HG03520 (cell line): ENCODE measurements around the gene CHERP.
"Not testable (repeated sequence)": the region's sequence is repeated elsewhere in the genome, so short reads cannot be mapped to it uniquely, and the experiment has no call there.

ENCODE experiments used
- ATAC-seq: cut with Tn5 transposase; IDR thresholded peaks from one replicate; pipeline ENCODE4 v1.9.1; 2021; ENCODE audit warnings: mild to moderate bottlenecking, moderate library complexity; ENCODE audit not compliant: unreplicated experiment

Gene CHERP

DNA sequence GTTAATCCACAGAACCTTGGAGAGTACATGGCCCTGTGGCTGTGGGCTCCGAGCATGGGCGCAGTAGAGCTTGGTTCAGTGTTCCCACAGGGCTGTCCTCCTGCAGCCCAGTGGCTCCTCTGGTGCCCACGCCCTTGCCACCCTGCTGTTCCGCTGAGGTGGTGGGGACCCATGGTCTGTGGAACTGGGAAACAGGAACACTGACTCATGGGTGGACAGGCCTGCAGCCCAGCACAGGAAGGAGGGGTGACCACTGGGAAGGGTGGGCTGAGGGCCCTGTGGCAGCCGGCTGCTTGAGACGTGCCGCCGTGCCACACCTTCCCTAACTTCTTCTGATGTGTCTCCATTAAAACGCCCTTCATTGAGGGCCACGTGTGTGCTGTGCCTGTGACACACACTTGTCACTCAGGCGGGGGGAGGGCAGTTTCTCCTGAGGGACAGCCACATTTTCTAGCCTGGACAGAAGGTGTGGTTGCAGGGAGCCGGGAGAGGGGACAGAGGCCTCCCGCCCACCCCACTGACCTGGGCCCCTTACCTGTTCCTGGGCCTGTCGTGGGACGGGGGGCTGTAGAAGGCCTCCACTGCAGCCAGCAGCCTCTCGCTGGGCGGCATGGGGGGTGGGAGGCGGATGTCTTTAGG lies 21.1 kb downstream of the CHERP start:
- no peak for ATAC-seq

DNA sequence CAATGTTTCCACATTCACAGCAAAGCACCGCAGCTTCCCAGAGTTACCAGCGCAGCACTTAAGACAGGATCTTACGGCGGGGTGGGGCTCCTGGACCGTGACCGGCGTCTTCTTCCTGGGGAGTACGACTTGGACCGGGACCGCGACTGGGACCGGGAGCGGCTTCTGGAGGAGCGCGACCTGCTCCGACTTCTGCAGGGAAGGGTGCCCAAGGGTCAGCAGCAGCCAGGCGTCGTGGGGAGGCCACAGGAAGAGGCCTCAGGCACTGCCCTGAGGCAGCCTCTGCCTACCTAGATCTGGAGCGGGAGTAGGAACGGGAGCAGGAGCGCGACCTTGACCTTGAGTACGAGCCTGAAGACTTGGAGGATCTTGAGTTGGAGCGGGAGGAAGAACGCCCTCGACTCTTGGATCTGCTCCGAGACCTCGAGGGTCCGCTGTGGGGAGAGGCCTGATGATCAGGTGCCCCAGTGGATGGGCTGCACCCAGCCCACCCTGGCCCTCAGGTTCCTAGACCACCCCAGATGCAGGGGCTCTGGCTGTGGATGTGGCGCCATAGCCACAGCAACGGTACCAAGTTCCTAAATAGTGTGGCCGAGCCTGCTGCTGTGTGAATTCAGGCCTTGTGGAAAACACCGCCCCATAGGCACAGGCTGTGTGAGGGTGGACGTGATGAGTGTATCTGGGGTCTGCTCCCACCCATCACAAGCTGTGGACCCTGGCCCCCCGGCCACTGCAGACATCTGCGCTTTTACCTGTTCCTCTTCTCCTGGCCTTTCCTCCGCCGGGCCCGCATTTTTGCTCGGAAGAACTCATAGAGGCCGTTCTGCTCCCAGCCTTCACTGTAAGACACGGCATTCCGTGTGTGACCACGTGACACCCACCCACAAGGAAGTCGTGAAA lies 21.9 kb downstream of the CHERP start:
- ATAC-seq, result no peak

DNA sequence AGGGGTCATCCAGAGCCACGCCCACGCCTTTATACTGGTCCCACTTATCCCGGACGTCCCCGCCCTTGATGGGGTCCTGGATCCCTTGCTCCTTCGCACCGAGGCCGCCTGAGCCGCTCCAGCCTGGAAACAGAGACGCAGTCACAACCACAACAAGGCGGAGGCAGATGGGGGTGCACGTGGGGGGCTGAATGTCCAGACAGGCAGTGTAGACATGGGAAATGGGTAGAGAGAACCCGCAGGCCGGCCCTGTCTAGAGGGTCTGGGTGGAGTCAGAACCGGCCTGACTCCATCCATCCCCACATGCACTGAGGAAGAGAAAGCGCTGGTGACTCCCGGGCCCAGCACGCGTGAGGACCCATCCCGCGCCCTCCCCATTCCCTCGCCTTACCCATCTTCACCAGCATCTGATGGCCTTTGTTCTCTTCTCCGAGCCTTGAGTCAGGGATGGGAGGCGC lies 23.0 kb downstream of the CHERP start:
- no peak for ATAC-seq

DNA sequence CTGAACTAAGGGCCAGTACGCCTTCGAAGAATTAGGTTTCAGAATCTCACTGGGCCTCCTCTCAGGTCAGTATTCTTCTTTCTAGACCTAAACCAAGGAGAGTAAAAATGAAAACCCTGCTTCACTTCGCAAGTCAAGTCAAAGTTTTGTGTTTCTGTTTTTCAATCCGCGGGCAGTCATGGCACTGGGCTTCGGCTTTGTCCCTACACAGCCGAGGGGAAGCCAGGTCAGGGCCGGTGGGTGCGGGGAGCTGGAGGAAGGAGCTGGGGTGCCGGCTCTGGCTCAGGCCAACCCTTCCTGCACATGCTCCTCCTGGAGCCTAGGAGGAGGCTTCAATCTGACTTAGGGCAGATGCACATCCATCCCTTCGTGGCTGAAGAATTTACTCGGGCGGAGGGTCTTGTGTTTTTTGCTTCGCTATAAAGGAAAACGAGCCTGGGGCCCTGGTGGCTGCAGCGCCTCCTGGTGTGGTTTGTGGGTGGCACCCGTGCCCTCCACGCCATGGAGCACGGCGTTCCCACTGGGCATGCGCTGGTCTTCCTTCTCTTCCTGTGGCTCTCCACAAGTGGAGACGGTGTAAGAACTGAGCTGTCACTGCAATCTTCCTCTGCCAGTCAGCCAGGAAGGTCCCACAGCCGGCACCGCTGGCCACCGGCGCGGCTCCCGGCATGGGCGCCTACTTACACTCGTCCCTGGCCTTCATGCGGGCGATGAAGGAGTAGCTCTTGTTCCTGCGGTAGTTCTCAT lies 23.6 kb downstream of the CHERP start:
- no peak for ATAC-seq

DNA sequence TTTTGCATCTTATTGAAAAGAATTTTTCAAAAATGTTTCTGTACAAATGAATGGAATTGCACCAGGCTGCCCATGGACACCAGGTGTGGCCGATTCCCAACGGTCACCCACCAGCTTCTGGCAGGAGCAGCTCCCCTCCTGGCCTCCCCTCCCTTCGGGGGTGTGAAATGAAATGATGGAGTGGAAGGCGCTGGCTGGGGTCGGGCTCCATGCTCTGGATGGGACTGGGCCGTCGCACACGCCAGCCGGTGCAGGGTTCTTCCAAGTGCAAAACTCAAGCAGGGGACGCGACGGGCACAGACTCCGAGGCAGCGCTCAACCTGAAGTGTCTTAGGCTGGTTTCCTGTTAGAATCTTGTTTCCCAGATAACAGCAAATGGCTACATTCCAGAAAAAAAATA lies 24.2 kb downstream of the CHERP start:
- ATAC-seq, result no peak

DNA sequence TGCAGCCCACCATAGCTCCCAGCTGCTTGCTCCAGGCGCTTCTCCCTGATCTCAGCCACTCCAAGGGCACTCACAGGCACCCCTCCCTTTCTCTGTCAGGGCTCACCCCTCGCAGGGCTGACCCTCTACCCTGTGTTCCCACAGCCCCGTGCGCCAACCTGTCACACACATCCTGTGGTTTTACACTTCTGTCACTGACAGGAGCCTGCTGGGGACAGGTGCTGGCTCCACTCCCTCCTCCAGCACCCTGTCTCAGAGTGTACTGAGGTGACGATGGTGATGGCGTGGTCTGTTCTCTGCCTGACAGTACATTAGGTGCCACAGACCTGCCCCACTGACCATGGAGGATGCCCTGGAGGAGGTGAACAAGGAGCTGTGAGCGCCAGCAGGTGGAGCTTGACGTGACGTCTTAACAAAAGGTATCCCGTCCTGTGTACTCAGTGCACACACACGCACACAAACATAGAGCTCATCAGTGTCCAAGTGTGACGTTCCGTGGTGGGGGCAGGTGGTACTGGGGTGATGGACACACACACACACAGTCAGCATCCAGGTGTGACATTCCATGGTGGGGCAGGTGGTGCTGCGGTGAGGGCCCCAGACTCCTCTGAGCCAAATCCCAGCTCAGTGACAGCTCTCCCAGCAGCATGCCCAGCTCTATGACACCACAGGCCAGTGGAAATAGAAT lies 25.2 kb downstream of the CHERP start:
- ATAC-seq, result no peak

DNA sequence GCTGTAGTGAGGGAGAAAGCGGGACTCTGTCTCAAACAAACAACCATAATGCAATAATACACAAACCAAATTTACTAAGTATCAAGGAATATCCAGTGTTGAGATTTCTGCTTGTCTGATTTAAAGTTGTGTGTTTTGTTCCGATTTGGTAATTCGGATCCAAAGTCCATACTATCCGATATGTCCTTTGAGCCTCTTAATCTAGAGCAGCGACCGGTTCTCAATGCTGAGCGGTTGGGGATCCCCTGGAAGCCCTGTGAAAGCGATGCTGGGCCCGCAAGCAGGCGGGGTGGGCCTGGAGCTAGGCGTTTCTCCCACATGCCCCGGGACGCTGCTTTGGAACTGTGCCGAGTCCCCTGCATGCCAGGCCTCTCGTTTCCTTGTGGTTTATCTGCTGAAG lies 25.9 kb downstream of the CHERP start:
- no peak for ATAC-seq

DNA sequence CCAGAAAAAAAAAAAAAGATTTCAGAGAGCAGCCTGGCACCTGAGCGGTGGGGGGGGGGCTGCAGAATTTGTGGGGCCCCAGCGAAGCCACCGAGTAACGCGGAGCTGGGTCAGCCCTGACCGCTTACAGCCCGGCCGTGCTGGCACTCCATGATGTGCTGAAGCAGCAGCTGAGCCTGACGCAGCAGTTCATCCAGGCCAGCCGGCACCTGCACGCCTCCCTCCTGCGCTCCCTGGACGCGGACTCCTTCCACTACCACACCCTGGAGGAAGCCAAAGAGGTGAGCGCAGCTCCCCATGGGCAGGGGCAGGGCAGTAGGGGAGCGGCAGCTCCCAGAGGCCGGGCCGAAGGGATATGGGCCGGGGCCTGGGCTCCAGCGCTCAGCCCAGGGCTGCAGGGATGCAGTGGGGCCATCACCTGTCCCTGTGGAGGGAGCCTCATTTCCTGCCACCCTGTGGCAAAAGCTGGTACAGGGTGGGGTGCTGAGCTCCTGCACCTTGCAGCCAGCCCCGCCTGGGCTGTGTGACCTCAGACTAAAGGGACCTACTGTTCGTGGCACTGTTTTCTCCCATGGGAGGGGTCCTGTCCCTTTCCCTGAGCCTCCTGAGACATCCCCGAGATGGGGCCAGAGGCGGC lies 27.7 kb downstream of the CHERP start:
- no peak for ATAC-seq

DNA sequence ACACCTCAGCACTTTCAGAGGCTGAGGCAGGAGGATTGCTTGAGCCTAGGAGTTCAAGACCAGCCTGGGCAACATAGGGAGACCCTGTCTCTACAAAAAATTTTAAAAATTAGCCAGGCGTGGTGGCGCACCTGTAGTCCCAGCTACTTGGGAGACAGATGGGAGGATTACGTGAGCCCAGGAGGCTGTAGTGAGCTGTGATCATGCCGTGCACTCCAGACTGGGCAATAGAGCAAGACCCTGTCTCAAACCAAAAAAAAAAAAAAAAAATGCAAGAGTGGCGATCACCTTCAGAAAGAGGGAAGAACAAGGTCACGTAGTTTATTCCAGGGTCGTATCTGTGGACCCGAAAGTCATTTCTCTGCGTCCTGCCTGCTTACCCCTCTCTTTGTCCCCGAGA lies 29.6 kb downstream of the CHERP start:
- ATAC-seq, result not testable (repeated sequence)

DNA sequence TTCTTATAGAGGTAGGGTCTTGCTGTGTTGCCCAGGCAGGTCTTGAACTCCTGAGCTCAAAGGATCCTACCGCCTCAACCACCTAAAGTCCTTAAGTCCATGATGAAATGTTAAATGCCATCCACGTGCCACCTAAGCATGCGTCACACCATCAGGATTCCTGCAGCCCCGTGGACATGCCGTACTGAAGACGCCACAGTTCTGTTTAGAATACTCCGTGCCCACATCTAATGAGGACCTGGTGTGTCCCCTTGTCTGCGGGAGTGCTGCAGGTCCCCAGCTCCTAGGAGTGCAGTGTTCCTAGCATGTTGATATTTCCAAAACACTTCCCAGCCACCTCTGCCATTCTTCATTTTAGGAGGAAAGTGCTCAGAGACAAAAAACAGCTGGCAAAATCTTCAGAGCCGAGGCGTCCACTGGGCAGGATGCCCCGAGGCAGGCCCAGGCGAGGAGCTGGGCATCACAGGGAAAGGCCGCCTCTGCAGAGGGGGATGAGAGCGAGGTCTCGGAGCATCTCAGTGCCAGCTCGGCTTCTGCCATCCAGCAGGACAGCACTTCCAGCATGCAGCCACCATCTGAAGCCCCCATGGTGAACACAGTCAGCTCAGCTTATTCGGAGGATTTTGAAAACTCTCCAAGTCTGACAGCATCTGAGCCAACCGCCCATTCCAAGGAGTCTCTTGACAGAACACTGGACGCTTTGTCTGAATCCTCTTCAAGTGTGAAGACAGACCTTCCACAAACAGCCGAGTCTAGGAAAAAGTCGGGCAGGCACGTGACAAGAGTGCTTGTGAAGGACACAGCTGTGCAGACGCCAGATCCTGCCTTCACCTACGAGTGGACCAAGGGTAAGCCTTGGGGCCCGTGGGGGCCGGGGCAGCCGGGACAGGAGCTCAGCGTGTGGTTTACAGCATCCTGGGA lies 32.8 kb downstream of the CHERP start:
- no peak for ATAC-seq

DNA sequence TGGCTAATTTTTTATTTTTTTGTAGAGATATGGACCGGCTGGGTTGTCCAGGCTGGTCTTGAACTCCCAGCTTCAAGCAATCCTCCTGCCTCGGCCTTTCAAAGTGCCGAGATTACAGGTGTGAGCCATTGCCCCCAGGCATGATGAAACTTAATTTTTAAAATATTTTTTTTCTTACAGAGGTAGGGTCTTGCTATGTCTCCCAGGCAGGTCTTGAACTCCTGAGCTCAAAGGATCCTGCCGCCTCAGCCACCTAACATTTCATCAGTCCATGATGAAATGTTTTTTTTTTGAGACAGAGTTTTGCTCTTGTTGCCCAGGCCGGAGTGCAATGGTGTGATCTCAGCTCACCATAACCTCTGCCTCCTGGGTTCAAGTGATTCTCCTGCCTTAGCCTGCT lies 33.7 kb downstream of the CHERP start:
- ATAC-seq, result no peak

DNA sequence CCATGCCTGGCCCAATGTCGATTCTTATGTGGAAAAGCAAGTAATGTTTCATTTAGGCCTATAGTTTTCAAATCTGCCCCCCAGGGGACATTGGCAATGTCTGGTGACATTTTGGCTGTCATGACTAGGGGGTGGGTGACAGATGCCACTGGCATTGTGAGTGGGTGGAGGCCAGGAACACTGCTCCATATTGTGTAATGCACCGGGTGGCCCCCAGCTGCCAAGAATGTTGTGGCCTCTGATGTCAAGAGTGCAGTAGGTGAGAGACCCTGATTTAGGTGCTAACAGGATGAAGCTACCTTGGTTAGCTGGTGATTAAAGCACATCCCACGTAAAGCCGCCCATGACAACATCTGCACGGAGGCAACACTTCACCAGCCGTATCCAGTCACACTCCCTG lies 35.3 kb downstream of the CHERP start:
- no peak for ATAC-seq

DNA sequence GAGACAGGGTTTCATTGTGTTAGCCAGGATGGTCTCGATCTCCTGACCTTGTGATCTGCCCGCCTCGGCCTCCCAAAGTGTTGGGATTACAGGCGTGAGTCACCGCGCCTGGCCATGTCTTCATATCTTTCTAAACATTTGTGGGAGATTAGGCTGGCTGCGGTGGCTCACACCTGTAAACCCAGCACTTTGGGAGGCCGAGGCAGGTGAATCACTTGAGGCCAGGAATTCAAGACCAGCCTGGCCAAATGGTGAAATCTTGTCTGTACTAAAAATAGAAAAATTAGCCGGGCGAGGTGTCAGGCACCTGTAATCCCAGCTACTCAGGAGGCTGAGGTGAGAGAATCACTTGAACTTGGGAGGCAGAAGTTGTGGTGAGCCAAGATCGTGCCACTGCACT lies 36.1 kb downstream of the CHERP start:
- not testable (repeated sequence) for ATAC-seq

DNA sequence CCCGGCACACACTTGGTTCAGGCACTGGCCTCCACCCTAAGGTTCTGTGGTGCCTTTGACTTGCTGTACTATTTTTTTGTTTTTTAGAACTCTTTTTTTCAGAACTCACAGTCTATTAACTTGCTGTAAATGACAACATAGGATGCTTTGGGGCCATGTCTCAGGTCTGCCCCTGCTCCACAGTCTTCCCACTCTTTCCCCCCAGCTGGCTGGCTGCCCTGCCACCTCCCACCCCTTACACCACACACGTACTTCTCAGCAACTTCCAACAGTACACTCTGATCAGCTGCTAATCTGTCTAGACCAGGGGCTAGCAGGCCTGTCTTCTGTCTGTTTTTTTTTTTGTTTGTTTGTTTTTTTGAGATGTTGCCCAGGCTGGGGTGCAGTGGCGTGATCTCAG lies 38.0 kb downstream of the CHERP start:
- ATAC-seq, result no peak

DNA sequence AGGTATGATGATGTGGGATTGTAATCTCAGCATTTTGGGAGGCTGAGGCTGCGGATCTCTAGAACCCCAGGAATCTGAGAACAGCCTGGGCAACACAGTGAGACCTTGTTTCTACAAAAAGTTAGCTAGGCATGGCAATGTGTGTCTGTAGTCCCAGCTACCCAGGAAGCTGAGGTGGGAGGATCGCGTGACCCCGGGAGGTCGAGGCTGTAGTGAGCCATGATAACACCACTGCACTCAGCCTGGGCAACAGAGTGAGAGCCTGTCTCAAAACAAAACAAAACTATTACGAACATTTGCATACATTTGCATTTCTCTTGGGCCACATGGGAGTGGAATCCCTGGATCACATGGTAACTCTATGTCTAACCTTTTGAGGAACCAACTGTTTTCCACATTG lies 44.4 kb downstream of the CHERP start:
- ATAC-seq, result no peak

DNA sequence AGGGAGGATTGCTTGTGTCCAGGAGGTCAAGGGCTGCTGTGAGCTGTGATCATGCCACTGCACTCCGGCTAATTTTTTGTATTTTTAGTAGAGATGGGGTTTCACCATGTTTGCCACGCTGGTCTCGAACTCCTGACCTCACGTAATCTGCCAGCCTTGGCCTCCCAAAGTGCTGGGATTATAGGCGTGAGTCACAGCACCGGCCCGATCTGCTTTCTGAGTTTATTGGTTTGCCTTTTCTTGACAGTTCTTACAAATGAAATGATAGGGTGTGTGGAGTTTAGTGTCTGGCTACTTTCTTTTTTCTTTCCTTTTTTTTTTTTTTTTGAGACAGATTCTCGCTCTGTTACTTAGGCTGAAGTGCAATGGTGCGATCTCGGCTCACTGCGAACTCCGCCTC lies 45.2 kb downstream of the CHERP start:
- no peak for ATAC-seq

DNA sequence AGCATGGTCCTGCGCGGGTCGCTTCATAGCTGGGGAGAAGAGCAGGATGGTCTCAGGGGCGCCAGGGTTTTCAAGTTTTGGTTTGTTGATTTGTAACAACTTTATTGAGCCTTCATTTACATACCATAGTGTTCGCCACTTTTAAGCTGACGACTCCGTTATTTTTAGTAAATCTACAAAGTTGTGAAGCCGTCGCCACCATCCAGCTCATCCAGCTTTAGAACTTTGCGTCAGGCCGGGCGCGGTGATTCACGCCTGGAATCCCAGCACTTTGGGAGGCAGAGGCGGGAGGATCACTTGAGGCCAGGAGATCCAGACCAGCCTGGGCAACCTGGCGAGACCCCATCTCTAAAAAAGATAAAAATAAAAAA lies 45.6 kb downstream of the CHERP start:
- no peak for ATAC-seq

DNA sequence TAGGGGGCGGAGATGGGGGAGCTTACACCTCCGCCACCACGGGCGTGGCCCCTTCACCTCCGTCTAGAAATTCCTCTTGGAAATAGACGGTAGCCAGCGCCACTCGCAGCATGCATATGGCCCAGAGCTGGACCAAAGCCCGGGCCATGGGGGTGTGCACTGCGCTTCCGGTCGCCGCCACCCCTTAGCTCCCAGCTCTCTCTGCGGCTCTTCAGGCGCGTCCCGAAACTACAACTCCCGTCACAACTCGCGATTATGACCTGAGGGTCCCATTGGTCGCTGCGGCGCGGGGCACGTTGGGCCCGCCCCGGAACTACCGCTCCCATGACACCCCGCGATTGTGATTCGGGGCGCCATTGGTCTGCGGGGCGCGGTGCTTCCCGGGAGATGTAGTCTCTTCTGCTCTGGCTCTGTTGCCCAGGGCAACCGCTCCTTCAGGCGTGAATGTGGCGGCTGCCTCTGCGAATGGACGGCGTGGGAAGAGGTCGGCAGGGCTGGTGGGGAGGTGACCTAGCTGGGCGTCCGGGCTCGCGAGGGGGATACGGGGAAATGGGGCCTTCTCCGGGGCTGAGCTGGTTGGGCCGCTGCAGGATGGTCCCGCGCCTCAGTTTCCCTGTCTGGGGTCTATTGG lies 46.1 kb downstream of the CHERP start, which contains the start of the genes C19orf44 and CALR3:
Gene C19orf44, plus strand, starts transcription at position 413 of the 631 bp plus-strand sequence. CDS start 4,399 bp downstream, outside the sequence.
Gene CALR3, minus strand, starts transcription at position 186 of the 631 bp plus-strand sequence. Its CDS starts 38 bp downstream, at position 148.
- peak; percentile 92 for ATAC-seq

DNA sequence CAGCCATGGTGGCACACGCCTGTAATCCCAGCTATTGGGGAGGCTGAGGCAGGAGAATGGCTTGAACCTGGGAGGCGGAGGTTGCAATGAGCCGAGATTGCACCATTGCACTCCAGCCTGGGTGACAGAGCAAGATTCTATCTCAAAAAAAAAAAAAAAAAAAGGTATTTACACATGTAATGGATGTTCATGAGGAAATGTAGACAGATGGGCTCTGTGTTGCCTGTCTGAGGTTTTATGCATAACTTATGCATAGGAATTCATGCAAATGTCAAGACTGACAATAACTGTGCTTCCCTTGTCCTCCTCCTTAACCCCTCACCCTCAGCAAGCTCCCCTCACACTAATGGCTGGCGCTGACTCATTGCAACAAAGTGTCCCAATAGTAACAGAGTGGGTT lies 55.8 kb downstream of the CHERP start:
- ATAC-seq, result not testable (repeated sequence)
